Measurements from ENCODE around the gene SLC13A5. TPM values are rescaled to one million over a fixed set of nuclear protein-coding genes. Genes with fewer than 3 reads are reported as not detected.

The SLC13A5 gene
- total RNA-seq, 1 experiment from 2014 or later: 0.07 TPM

DNA sequence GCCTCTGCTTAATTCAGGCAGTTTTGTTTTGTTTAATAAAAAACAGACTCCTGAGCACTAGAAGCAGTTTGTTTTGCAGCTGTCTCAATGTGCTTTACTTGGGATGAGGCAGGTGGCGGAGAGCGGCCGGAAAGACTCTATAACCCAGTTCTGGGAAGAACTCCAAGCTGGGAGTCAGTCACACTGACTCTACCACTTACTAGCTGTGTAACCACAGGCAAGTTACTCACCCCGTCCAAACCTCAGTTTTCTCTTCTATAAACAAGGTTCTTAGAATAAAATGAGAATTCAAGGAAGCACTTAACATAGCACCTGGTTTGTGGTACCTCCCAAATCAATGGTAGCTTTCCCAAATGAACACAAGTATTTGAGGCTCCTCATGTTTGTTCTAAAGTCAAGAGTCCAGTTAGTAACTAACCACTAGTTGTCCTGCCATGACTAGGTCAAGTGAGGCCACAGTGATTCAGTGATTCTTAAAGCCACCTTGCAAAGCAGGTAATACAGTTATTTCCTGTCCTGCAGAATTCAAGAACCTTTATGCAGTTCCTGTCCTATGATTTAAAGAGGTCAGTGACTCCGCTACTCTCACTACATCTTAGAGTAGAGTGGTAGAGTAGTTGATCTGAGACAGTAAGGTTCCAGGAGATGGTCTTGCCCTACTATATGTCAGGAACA lies 69.6 kb downstream of the SLC13A5 start:
- H3K79me2 ChIP-seq (ENCODE audit: insufficient read depth, low read length): peaks cover 91% of the 10 kb centered on the region
- peaks cover 28 to 38% of the 10 kb centered on the region in 2 experiments for H3K36me3 ChIP-seq (ENCODE audit: control insufficient read depth in 1 of 2, insufficient read depth in 2 of 2, low read length in 2 of 2)
- intact Hi-C loops (cut with micrococcal nuclease): loop anchor here (10.0 kb wide), 1 partner anchor 1059 kb away; the partner anchor contains the start of gene NLRP1
- no TSS peak for BruUV-seq (replicated peaks)
- H3K4me1 ChIP-seq (ENCODE audit: control insufficient read depth in 1 of 2, insufficient read depth in 2 of 2, low read length in 2 of 2): peaks cover 13 to 27% of the 10 kb centered on the region in 2 experiments; a peak in 3 of 4 replicates
- ATAC-seq (no peak), DNase-seq (ENCODE audit: low read depth, low spot score) (no peak)
- ChIA-PET RAD21 (ENCODE audit: low non-redundant PET in 1 of 2, low total read pairs in 2 of 2, uncharacterized antibody in 2 of 2, unreplicated experiment in 2 of 2) (no interaction called here), POLR2A (no interaction called here), CTCF (no interaction called here)
- no peaks in the 10 kb centered on the region for H3K27me3 ChIP-seq (ENCODE audit: insufficient read depth, low read length)
- no peak overlapping the region for H3K4me2 ChIP-seq (ENCODE audit: low read length)
- no peak overlapping the region for H3K9ac ChIP-seq (ENCODE audit: low read length)
- H3K27ac ChIP-seq (ENCODE audit: low read depth, low read length): no peak overlapping the region
- H3K9me2 ChIP-seq (ENCODE audit: insufficient read depth): no peaks in the 10 kb centered on the region
- no peak overlapping the region for H2AFZ ChIP-seq (ENCODE audit: low read depth, low read length, poor library complexity, severe bottlenecking)
- TF ChIP-seq, protein P1, sequence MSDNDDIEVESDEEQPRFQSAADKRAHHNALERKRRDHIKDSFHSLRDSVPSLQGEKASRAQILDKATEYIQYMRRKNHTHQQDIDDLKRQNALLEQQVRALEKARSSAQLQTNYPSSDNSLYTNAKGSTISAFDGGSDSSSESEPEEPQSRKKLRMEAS (IDR thresholded peaks at IDR 0.05): no peak
- no peak for TF ChIP-seq YY1 (IDR thresholded peaks at IDR 0.05; ENCODE audit: extremely low read depth, insufficient replicate concordance, low read depth, low read length)
- no peak for TF ChIP-seq RAD21 (IDR thresholded peaks at IDR 0.05; ENCODE audit: low read depth)
- no peak for TF ChIP-seq ELF1 (IDR thresholded peaks at IDR 0.05; ENCODE audit: borderline replicate concordance, low read depth)
- TF ChIP-seq POLR2AphosphoS5 (IDR thresholded peaks at IDR 0.05; ENCODE audit: low read depth, low read length): no peak
- TF ChIP-seq ZFX (IDR thresholded peaks at IDR 0.05): no peak
- TF ChIP-seq POLR2A (IDR thresholded peaks at IDR 0.05; ENCODE audit: borderline replicate concordance, extremely low read depth, insufficient read depth, insufficient read length): no peak
- TF ChIP-seq CBX3 (IDR thresholded peaks at IDR 0.05; ENCODE audit: low read depth): no peak
- TF ChIP-seq, protein P2, sequence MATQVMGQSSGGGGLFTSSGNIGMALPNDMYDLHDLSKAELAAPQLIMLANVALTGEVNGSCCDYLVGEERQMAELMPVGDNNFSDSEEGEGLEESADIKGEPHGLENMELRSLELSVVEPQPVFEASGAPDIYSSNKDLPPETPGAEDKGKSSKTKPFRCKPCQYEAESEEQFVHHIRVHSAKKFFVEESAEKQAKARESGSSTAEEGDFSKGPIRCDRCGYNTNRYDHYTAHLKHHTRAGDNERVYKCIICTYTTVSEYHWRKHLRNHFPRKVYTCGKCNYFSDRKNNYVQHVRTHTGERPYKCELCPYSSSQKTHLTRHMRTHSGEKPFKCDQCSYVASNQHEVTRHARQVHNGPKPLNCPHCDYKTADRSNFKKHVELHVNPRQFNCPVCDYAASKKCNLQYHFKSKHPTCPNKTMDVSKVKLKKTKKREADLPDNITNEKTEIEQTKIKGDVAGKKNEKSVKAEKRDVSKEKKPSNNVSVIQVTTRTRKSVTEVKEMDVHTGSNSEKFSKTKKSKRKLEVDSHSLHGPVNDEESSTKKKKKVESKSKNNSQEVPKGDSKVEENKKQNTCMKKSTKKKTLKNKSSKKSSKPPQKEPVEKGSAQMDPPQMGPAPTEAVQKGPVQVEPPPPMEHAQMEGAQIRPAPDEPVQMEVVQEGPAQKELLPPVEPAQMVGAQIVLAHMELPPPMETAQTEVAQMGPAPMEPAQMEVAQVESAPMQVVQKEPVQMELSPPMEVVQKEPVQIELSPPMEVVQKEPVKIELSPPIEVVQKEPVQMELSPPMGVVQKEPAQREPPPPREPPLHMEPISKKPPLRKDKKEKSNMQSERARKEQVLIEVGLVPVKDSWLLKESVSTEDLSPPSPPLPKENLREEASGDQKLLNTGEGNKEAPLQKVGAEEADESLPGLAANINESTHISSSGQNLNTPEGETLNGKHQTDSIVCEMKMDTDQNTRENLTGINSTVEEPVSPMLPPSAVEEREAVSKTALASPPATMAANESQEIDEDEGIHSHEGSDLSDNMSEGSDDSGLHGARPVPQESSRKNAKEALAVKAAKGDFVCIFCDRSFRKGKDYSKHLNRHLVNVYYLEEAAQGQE (IDR thresholded peaks at IDR 0.05; ENCODE audit: low read depth): no peak
- TF ChIP-seq, protein P3, sequence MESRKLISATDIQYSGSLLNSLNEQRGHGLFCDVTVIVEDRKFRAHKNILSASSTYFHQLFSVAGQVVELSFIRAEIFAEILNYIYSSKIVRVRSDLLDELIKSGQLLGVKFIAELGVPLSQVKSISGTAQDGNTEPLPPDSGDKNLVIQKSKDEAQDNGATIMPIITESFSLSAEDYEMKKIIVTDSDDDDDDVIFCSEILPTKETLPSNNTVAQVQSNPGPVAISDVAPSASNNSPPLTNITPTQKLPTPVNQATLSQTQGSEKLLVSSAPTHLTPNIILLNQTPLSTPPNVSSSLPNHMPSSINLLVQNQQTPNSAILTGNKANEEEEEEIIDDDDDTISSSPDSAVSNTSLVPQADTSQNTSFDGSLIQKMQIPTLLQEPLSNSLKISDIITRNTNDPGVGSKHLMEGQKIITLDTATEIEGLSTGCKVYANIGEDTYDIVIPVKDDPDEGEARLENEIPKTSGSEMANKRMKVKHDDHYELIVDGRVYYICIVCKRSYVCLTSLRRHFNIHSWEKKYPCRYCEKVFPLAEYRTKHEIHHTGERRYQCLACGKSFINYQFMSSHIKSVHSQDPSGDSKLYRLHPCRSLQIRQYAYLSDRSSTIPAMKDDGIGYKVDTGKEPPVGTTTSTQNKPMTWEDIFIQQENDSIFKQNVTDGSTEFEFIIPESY (IDR thresholded peaks at IDR 0.05; ENCODE audit: extremely low read depth, insufficient replicate concordance, low read length): no peak
- TF ChIP-seq ZNF274 (IDR thresholded peaks at IDR 0.05; ENCODE audit: low read depth, low read length): no peak
- no peak for TF ChIP-seq SIN3A (IDR thresholded peaks at IDR 0.05; ENCODE audit: low read depth)
- no peak for TF ChIP-seq SRF (IDR thresholded peaks at IDR 0.05; ENCODE audit: low read depth)
- no peak for TF ChIP-seq EGR1 (IDR thresholded peaks at IDR 0.05; ENCODE audit: low read depth)
- TF ChIP-seq EZH2 (IDR thresholded peaks at IDR 0.05): no peak
- H3K9me3 ChIP-seq (ENCODE audit: control insufficient read depth in 1 of 2, insufficient read depth in 1 of 2, low read depth in 1 of 2, low read length in 2 of 2): no peaks in the 10 kb centered on the region
- H4K20me1 ChIP-seq (ENCODE audit: insufficient read depth): 0 out of 2 replicates have a peak, but pooled peaks cover 3% of the 10 kb centered on the region
- H3K4me3 ChIP-seq (replicated peaks in 1 of 2; ENCODE audit: low read depth in 1 of 2, low read length in 2 of 2): no peak overlapping the region
